ENCODE data around the gene PPM1A. TPM values are rescaled to one million over a fixed set of nuclear protein-coding genes. Genes with fewer than 3 reads are reported as not detected.

The PPM1A gene
- total and polyA plus RNA-seq, 2 donors from 2014 or later, result 42.3 to 60.3 TPM

DNA sequence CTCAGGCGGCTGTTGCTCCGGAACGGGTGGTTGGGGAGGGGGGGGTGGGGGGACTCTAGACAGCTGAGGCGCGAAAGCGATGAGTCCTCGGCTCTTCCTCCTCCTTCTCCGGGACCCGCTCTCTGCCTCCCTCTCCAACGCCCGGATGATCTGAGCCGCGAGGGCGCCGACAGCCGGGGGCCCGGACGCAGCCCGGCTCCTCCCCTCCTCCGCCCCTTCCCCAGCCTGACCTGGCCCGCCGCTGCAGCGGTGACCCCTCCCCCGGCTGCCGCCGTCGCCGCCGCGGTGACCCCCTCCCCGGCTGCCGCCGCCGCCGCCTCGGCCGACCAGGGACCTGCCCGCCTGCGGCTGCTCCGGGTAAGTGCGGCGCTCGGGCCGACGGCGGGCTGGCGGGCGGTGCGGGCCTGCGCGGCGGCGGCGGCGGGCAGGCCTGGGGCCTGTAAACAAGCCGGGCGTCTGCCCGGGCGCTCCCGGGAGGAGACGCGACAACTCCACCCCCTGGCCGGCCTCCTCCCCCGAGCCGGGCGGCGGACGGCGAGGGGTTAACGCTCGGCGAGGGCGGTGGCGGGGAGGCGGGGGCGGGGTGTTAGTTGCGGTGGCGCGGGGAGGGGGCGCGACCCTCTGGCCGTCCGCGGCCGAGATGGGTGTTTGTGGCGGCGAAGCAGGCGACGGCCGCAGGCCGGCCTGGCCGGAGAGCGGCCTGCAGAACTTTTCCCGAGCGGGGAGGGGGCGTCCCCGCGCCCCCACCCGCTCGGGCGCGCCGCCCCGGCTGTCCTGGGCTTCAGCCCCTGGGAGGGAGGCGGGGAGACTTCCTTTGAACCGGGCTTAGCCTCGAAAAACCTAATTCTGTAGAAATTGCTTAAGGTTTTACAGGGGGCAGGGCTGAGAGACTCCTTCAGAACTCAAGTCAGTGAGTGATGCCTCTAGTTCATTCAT, 568 bp downstream of the PPM1A start:
- DNase-seq (peak; percentile 83 to 94 (median 92)), FAIRE-seq (no peak)
- Histone ChIP-seq H3K4me3 (ENCODE audit: low read length in 3 of 3) (peak overlapping the region; percentile 85 to 90 (median 87)), H3K36me3 (ENCODE audit: control insufficient read depth in 2 of 3, insufficient read depth in 3 of 3, low read length in 3 of 3) (no peaks in the 10 kb centered on the region), H3K9ac (ENCODE audit: low read length in 3 of 3) (peak overlapping the region; percentile 91 to 99 (median 93)), H3K4me1 (ENCODE audit: control insufficient read depth in 2 of 3, insufficient read depth in 2 of 3, low read depth in 1 of 3, low read length in 3 of 3) (peaks cover 0 to 22% (median 19%) of the 10 kb centered on the region in 3 donors), H3K27me3 (ENCODE audit: control insufficient read depth, insufficient read depth, low read length) (no peaks in the 10 kb centered on the region), H3K27ac (ENCODE audit: low read depth in 2 of 2, low read length in 2 of 2) (peak overlapping the region; percentile 79 to 99), H3K9me3 (ENCODE audit: control insufficient read depth in 2 of 3, insufficient read depth in 1 of 3, low read length in 3 of 3) (no peaks in the 10 kb centered on the region)
- intact Hi-C loops (cut with DNase I), result no loop called here
- TF ChIP-seq, protein P1, sequence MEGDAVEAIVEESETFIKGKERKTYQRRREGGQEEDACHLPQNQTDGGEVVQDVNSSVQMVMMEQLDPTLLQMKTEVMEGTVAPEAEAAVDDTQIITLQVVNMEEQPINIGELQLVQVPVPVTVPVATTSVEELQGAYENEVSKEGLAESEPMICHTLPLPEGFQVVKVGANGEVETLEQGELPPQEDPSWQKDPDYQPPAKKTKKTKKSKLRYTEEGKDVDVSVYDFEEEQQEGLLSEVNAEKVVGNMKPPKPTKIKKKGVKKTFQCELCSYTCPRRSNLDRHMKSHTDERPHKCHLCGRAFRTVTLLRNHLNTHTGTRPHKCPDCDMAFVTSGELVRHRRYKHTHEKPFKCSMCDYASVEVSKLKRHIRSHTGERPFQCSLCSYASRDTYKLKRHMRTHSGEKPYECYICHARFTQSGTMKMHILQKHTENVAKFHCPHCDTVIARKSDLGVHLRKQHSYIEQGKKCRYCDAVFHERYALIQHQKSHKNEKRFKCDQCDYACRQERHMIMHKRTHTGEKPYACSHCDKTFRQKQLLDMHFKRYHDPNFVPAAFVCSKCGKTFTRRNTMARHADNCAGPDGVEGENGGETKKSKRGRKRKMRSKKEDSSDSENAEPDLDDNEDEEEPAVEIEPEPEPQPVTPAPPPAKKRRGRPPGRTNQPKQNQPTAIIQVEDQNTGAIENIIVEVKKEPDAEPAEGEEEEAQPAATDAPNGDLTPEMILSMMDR (IDR thresholded peaks at IDR 0.05; ENCODE audit: borderline replicate concordance, extremely low read depth, insufficient read depth), result no peak

- peak in 4 of 5 donors; percentile 45 to 87 (median 65) for DNase-seq
- H3K4me1 ChIP-seq (ENCODE audit: control insufficient read depth in 2 of 3, insufficient read depth in 2 of 3, low read depth in 1 of 3, low read length in 3 of 3), result peaks cover 0 to 22% (median 21%) of the 10 kb centered on the region in 3 donors
Observed at GRCh38 chr14:60250257-60251035, 1.4 kb downstream of the PPM1A start.

DNA sequence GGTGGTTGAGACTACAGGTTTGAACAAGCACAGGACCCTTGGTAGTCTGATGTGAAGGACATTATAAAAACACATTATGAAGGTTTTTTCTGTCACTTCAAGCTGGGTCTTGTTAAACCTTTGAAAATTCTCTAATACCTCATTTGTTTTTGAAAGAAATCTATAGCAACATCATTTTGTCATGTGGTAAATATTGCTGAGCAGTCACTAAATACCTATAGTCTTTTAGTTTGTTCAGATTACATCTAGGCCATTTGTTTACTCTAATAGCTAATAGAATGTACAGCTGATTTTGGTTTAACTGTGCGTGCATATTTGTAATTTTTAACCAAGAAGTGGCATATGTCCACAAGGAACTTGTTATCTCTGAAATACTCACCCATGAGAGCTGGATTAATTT, 2.9 kb downstream of the PPM1A start:
- no peak for DNase-seq
- Histone ChIP-seq H3K36me3 (ENCODE audit: control insufficient read depth in 2 of 3, insufficient read depth in 3 of 3, low read length in 3 of 3) (no peaks in the 10 kb centered on the region), H3K9me3 (ENCODE audit: control insufficient read depth in 2 of 3, insufficient read depth in 1 of 3, low read length in 3 of 3) (no peaks in the 10 kb centered on the region), H3K27me3 (ENCODE audit: control insufficient read depth, insufficient read depth, low read length) (no peaks in the 10 kb centered on the region), H3K4me3 (ENCODE audit: low read length in 3 of 3) (peak overlapping the region in 2 of 3 donors; percentile 85 to 87), H3K4me1 (ENCODE audit: control insufficient read depth in 2 of 3, insufficient read depth in 2 of 3, low read depth in 1 of 3, low read length in 3 of 3) (peaks cover 0 to 22% (median 21%) of the 10 kb centered on the region in 3 donors), H3K27ac (ENCODE audit: low read depth in 2 of 2, low read length in 2 of 2) (peak overlapping the region in 1 of 2 donors; percentile 44), H3K9ac (ENCODE audit: low read length in 3 of 3) (peak overlapping the region in 1 of 3 donors; percentile 13)
- intact Hi-C loops (cut with DNase I), result no loop called here
- no peak for FAIRE-seq
- TF ChIP-seq, protein P1 (IDR thresholded peaks at IDR 0.05; ENCODE audit: borderline replicate concordance, extremely low read depth, insufficient read depth), result no peak

More at GRCh38 chr14:60250257-60251035, 1.4 kb downstream of the PPM1A start:
- peak; percentile 54 for FAIRE-seq
- TF ChIP-seq, protein P1 (IDR thresholded peaks at IDR 0.05; ENCODE audit: borderline replicate concordance, extremely low read depth, insufficient read depth), result no peak
- peak overlapping the region; percentile 85 to 90 (median 87) for H3K4me3 ChIP-seq (ENCODE audit: low read length in 3 of 3)
- intact Hi-C loops (cut with DNase I), result no loop called here
- peak overlapping the region; percentile 91 to 99 (median 93) for H3K9ac ChIP-seq (ENCODE audit: low read length in 3 of 3)
- H3K9me3 ChIP-seq (ENCODE audit: control insufficient read depth in 2 of 3, insufficient read depth in 1 of 3, low read length in 3 of 3), result no peaks in the 10 kb centered on the region
- H3K36me3 ChIP-seq (ENCODE audit: control insufficient read depth in 2 of 3, insufficient read depth in 3 of 3, low read length in 3 of 3), result no peaks in the 10 kb centered on the region
- no peaks in the 10 kb centered on the region for H3K27me3 ChIP-seq (ENCODE audit: control insufficient read depth, insufficient read depth, low read length)
- H3K27ac ChIP-seq (ENCODE audit: low read depth in 2 of 2, low read length in 2 of 2), result peak overlapping the region; percentile 79 to 92

Measured in kidney (tissue), 14 donors.